B cell (primary cell): Measurements from ENCODE around the gene IFNK. TPM values are rescaled to one million over a fixed set of nuclear protein-coding genes. Genes with fewer than 3 reads are reported as not detected.

Experiments used
- ATAC-seq: fragments of 200-7000 bp; cut with Tn5 transposase; one replicate; pipeline ENCODE4 v1.10.0; 2021; ENCODE audit warnings: low read depth, mild to moderate bottlenecking, moderate number of reproducible peaks, moderate library complexity
- CTCF ChIA-PET: fragments of 350-600 bp; sonication (Branson Sonifier 250); formaldehyde crosslinking; loops from one replicate; lab custom pipeline; 2021; ENCODE audit warnings: antibody characterized with exemption, inconsistent platforms; lab: Charles Lee
- POLR2A ChIA-PET: fragments of 350-600 bp; sonication (Branson Sonifier 250); formaldehyde crosslinking; loops from one replicate; lab custom pipeline; 2021; ENCODE audit warnings: antibody characterized with exemption; lab: Charles Lee
- DNase-seq: peaks from one replicate; pipeline ENCODE4 v3.0.0; 2013
- H2AFZ ChIP-seq: 2 replicates; pipeline ENCODE4 v1.6.1; 2012; ENCODE audit warnings: mild to moderate bottlenecking, low read depth, low read length; ENCODE audit not compliant: insufficient read depth, poor library complexity, severe bottlenecking
- H3K27ac ChIP-seq, 2 donors: 1 replicate in 1 of 2; 2 replicates in 1 of 2; pipeline ENCODE4 v1.5.1; 2012 to 2013; ENCODE audit warnings: low read length in 2 of 2, mild to moderate bottlenecking in 2 of 2, moderate library complexity in 1 of 2
- H3K27me3 ChIP-seq, 4 experiments: fragments of 200-600 bp in 1 of 4; sonication (generic) in 1 of 4; replicated peaks in 1 of 4; 1 replicate in 2 of 4; 2 replicates in 2 of 4; pipeline versions ENCODE4 v1.6.1 to v1.7.0; 2013 to 2016; ENCODE audit warnings: low read length in 3 of 4, mild to moderate bottlenecking in 2 of 4, mixed read lengths in 1 of 4, moderate library complexity in 1 of 4; ENCODE audit not compliant: insufficient read depth in 4 of 4, control insufficient read depth in 3 of 4; ENCODE audit errors: control extremely low read depth in 1 of 4
- H3K36me3 ChIP-seq, 2 experiments: replicated peaks in 1 of 2; 1 replicate in 1 of 2; 2 replicates in 1 of 2; pipeline versions ENCODE4 v1.6.1 to v1.7.1; 2013; ENCODE audit warnings: low read length in 1 of 2; ENCODE audit not compliant: insufficient read depth in 2 of 2, control insufficient read depth in 1 of 2; ENCODE audit errors: control extremely low read depth in 1 of 2, extremely low read depth in 1 of 2
- H3K4me1 ChIP-seq, 2 donors: fragments of 200-600 bp in 1 of 2; sonication (generic) in 1 of 2; 1 replicate in 1 of 2; 2 replicates in 1 of 2; pipeline versions ENCODE4 v1.5.1 to v1.6.1; 2013 to 2017; ENCODE audit warnings: low read length in 2 of 2; ENCODE audit not compliant: control insufficient read depth in 2 of 2, insufficient read depth in 2 of 2
- H3K4me2 ChIP-seq: replicated peaks from 2 replicates; pipeline ENCODE3; 2012; ENCODE audit warnings: mild to moderate bottlenecking, low read depth, low read length; ENCODE audit not compliant: poor library complexity, severe bottlenecking
- H3K4me3 ChIP-seq, 5 experiments: fragments of 200-600 bp in 1 of 5; sonication (generic) in 1 of 5; 1 replicate in 3 of 5; 2 replicates in 2 of 5; pipeline versions ENCODE4 v1.5.1 to v1.7.0; 2011 to 2016; ENCODE audit warnings: low read length in 4 of 5, mild to moderate bottlenecking in 4 of 5, low read depth in 2 of 5, control low read depth in 1 of 5, moderate library complexity in 1 of 5; ENCODE audit not compliant: insufficient read depth in 1 of 5; ENCODE audit errors: control extremely low read depth in 1 of 5, extremely low read depth in 1 of 5
- H3K79me2 ChIP-seq: fragments of 200-600 bp; sonication (generic); one replicate; pipeline ENCODE4 v1.6.0; 2016; ENCODE audit warnings: low read length; ENCODE audit not compliant: control insufficient read depth, insufficient read depth
- H3K9ac ChIP-seq: fragments of 200-600 bp; sonication (generic); 2 replicates; pipeline ENCODE4 v1.6.1; 2017; ENCODE audit warnings: mild to moderate bottlenecking, low read length, moderate library complexity
- H3K9me3 ChIP-seq, 3 donors: one replicate each; pipeline versions ENCODE4 v1.6.1 to v1.7.1; 2013; ENCODE audit warnings: low read length in 2 of 3; ENCODE audit not compliant: control insufficient read depth in 2 of 3, insufficient read depth in 1 of 3; ENCODE audit errors: control extremely low read depth in 1 of 3
- H4K20me1 ChIP-seq: 2 replicates; pipeline ENCODE4 v1.6.0; 2012; ENCODE audit warnings: mild to moderate bottlenecking, low read length; ENCODE audit not compliant: insufficient read depth, control insufficient read depth, poor library complexity, severe bottlenecking
- H3K27ac Mint-ChIP-seq: one replicate; pipeline ENCODE4 v1.8.0; 2021; ENCODE audit warnings: mixed read lengths
- H3K27me3 Mint-ChIP-seq: one replicate; pipeline ENCODE4 v1.8.0; 2021; ENCODE audit warnings: mixed read lengths
- H3K4me1 Mint-ChIP-seq: one replicate; pipeline ENCODE4 v1.8.0; 2021; ENCODE audit warnings: mixed read lengths
- H3K4me3 Mint-ChIP-seq: one replicate; pipeline ENCODE4 v1.8.0; 2021; ENCODE audit warnings: mixed read lengths
- H3K9me3 Mint-ChIP-seq: one replicate; pipeline ENCODE4 v1.8.0; 2022; ENCODE audit warnings: mixed read lengths; ENCODE audit not compliant: insufficient read depth
- CTCF ChIP-seq: fragments of 200-600 bp; IDR thresholded peaks from one replicate; pipeline ENCODE4 v1.8.0; 2022; ENCODE audit warnings: antibody characterized with exemption, mild to moderate bottlenecking
- EZH2 ChIP-seq: IDR thresholded peaks from 2 replicates; pipeline ENCODE4 v1.6.1; 2012; ENCODE audit warnings: borderline replicate concordance, low read depth, mild to moderate bottlenecking, moderate library complexity, low read length; ENCODE audit not compliant: insufficient read depth, poor library complexity, severe bottlenecking
- WGBS: methylation state at CpG from one replicate; pipeline ENCODE4 v1.1.5; 2013; ENCODE audit warnings: missing lambda C conversion rate; ENCODE audit not compliant: insufficient coverage; 5-methylcytosine and 5-hydroxymethylcytosine counted together
- intact Hi-C: fragments of 100-400 bp; cut with micrococcal nuclease; formaldehyde crosslinking; loops from one replicate; pipeline ENCODE4 v1.10.0; 2022
- polyA plus RNA-seq: library from polyadenylated mRNA; depleted of rRNA; stranded (reverse); fragments of >200 nt; gene quantifications from 2 replicates; pipeline ENCODE4 v1.2.3, GENCODE V29; 2012
- total RNA-seq, 2 donors: library from RNA; stranded (reverse); fragments of 120-200 nt in 1 of 2; gene quantifications; 1 replicate in 1 of 2; 2 replicates in 1 of 2; pipeline versions ENCODE4 v1.2.3 to v1.2.4, GENCODE V29; 2013 to 2022

The IFNK gene
- total and polyA plus RNA-seq, 2 donors (not counting 1 experiment from before 2014, with no cell fraction given), result not detected

GRCh38 chr9:27495480-27496134 lies 28.5 kb upstream of the IFNK start:
- Mint-ChIP-seq H3K27me3 (no peaks in the 10 kb centered on the region), H3K4me1 (peaks cover 54% of the 10 kb centered on the region), H3K4me3 (no peak overlapping the region), H3K9me3 (no peaks in the 10 kb centered on the region), H3K27ac (no peak overlapping the region)
- H3K4me3 ChIP-seq, result no peak overlapping the region
- no peak overlapping the region for H2AFZ ChIP-seq
- peaks cover 25 to 28% of the 10 kb centered on the region in 2 donors for H3K4me1 ChIP-seq
- H3K79me2 ChIP-seq, result peaks cover 76% of the 10 kb centered on the region
- ATAC-seq (no peak), DNase-seq (no peak)
- H3K9me3 ChIP-seq, result peaks cover 0 to 6% (median 0%) of the 10 kb centered on the region in 3 donors
- ChIA-PET POLR2A (interaction anchor here (0.6 kb wide), 1 partner anchor 13 kb away, joined by 3 read pairs; no protein-coding TSS in a partner anchor), CTCF (interaction anchor here (1.3 to 1.6 kb wide), 2 partner anchors 34 to 162 kb away, joined by 3 read pairs; partner anchors contain the start of gene MOB3B)
- H3K27ac ChIP-seq, result no peak overlapping the region
- 100% methylated on average over 1 of the region's 3 CpGs for WGBS
- intact Hi-C loops, result no loop called here
- H3K4me2 ChIP-seq, result no peak overlapping the region
- H3K36me3 ChIP-seq, result no peaks in the 10 kb centered on the region
- TF ChIP-seq CTCF, result no peak
- TF ChIP-seq EZH2, result no peak
- no peak overlapping the region for H3K9ac ChIP-seq
- no peaks in the 10 kb centered on the region for H4K20me1 ChIP-seq
- no peaks in the 10 kb centered on the region for H3K27me3 ChIP-seq

GRCh38 chr9:27496135-27496504 lies 28.0 kb upstream of the IFNK start:
- Histone ChIP-seq H3K9ac (no peak overlapping the region), H4K20me1 (no peaks in the 10 kb centered on the region), H3K9me3 (peaks cover 0 to 6% (median 0%) of the 10 kb centered on the region in 3 donors), H3K27me3 (no peaks in the 10 kb centered on the region), H3K4me2 (no peak overlapping the region), H2AFZ (no peak overlapping the region), H3K79me2 (peaks cover 73% of the 10 kb centered on the region), H3K4me1 (peaks cover 20 to 23% of the 10 kb centered on the region in 2 donors), H3K4me3 (no peak overlapping the region), H3K27ac (no peak overlapping the region), H3K36me3 (no peaks in the 10 kb centered on the region)
- peaks cover 52% of the 10 kb centered on the region for H3K4me1 Mint-ChIP-seq
- TF ChIP-seq EZH2 (no peak), CTCF (no peak)
- no peaks in the 10 kb centered on the region for H3K9me3 Mint-ChIP-seq
- no peaks in the 10 kb centered on the region for H3K27me3 Mint-ChIP-seq
- POLR2A ChIA-PET, result no interaction called here
- WGBS, result 90% methylated on average over 2 of the region's 3 CpGs
- intact Hi-C loops, result no loop called here
- H3K27ac Mint-ChIP-seq, result no peak overlapping the region
- DNase-seq (no peak), ATAC-seq (no peak)
- CTCF ChIA-PET, result no interaction called here
- H3K4me3 Mint-ChIP-seq, result no peak overlapping the region
